Measurements from ENCODE around the gene ANKRD44. TPM values are rescaled to one million over a fixed set of nuclear protein-coding genes. Genes with fewer than 3 reads are reported as not detected.

The ANKRD44 gene
- polyA plus RNA-seq, 2 of the 4 experiments (the other 2 are of a cell fraction): 0.97 to 5.9 TPM

GRCh38 chr2:197358931-197359330 is 48.4 kb upstream of the ANKRD44 start:
- ChIA-PET POLR2A (interaction anchor here (0.6 kb wide), 1 partner anchor 30 kb away, joined by 4 read pairs; no protein-coding TSS in a partner anchor), CTCF (interaction anchor here (0.8 to 1.7 kb wide), 3 partner anchors 20 to 245 kb away, joined by 3 to 5 read pairs (median 4); no protein-coding TSS in a partner anchor)
- ATAC-seq: no peak
- no peak for FAIRE-seq
- Histone ChIP-seq H3K4me3 (no peak overlapping the region), H3K4me2 (no peak overlapping the region), H3K9me3 (peaks cover 5% of the 10 kb centered on the region; the same call in 2 of the 3 replicates), H3K27ac (no peak overlapping the region), H3K4me1 (no peaks in the 10 kb centered on the region)
- DNase-seq (ENCODE audit: low read depth in 1 of 2, low spot score in 1 of 2): no peak
- 14% methylated on average over 2 of the region's 2 CpGs for WGBS (ENCODE audit: missing lambda C conversion rate)
- no peak for TF ChIP-seq POLR2AphosphoS2 (conservative IDR thresholded peaks at IDR 0.05; ENCODE audit: low read length)
- TF ChIP-seq PBX3 (IDR thresholded peaks at IDR 0.05): no peak
- no peak for TF ChIP-seq SREBF2 (IDR thresholded peaks at IDR 0.05)
- TF ChIP-seq ELK1 (IDR thresholded peaks at IDR 0.05; ENCODE audit: low read depth, low read length): no peak
- TF ChIP-seq CBX8 (IDR thresholded peaks at IDR 0.05): no peak
- TF ChIP-seq GATA3 (IDR thresholded peaks at IDR 0.05; ENCODE audit: borderline replicate concordance): no peak
- TF ChIP-seq HOXB5 (CRISPR knock-in tag; IDR thresholded peaks at IDR 0.05): no peak
- TF ChIP-seq TFCP2L1 (CRISPR knock-in tag; IDR thresholded peaks at IDR 0.05): no peak
- TF ChIP-seq SMC3 (IDR thresholded peaks at IDR 0.05): no peak
- no peak for TF ChIP-seq JUNB (IDR thresholded peaks at IDR 0.05)
- no peak for TF ChIP-seq PHF8 (IDR thresholded peaks at IDR 0.05; ENCODE audit: borderline replicate concordance, low read depth)
- no peak for TF ChIP-seq HDAC2 (IDR thresholded peaks at IDR 0.05)
- no peak for TF ChIP-seq RCOR1 (IDR thresholded peaks at IDR 0.05; ENCODE audit: low read depth, low read length)
- TF ChIP-seq RFX5 (IDR thresholded peaks at IDR 0.05): no peak
- TF ChIP-seq TP53 (CRISPR knock-in tag; IDR thresholded peaks at IDR 0.05): no peak
- no peak for TF ChIP-seq ESRRA (IDR thresholded peaks at IDR 0.05; ENCODE audit: borderline replicate concordance, low read length)
- no peak for TF ChIP-seq ZSCAN20 (CRISPR knock-in tag; IDR thresholded peaks at IDR 0.05)

- Histone ChIP-seq H3K9me3 (peaks cover 5% of the 10 kb centered on the region; the same call in 2 of the 3 replicates), H3K4me1 (no peaks in the 10 kb centered on the region), H3K27ac (no peak overlapping the region), H3K4me2 (no peak overlapping the region), H3K4me3 (no peak overlapping the region)
- 53% methylated on average over 1 of the region's 1 CpG for WGBS (ENCODE audit: missing lambda C conversion rate)
- POLR2A ChIA-PET: no interaction called here
- TF ChIP-seq NFE2L2 (conservative IDR thresholded peaks at IDR 0.05; ENCODE audit: low read length): no peak
- TF ChIP-seq ESRRA (IDR thresholded peaks at IDR 0.05; ENCODE audit: borderline replicate concordance, low read length): no peak
- no peak for TF ChIP-seq HMGXB4 (CRISPR knock-in tag; IDR thresholded peaks at IDR 0.05; ENCODE audit: borderline replicate concordance)
- no peak for TF ChIP-seq KDM5A (IDR thresholded peaks at IDR 0.05)
- no peak for TF ChIP-seq JUN (IDR thresholded peaks at IDR 0.05)
- TF ChIP-seq POLR2AphosphoS2 (conservative IDR thresholded peaks at IDR 0.05; ENCODE audit: low read length): no peak
- TF ChIP-seq RNF2 (IDR thresholded peaks at IDR 0.05; ENCODE audit: borderline replicate concordance, low read depth): no peak
- no peak for TF ChIP-seq ZC3H11A (IDR thresholded peaks at IDR 0.05)
- no peak for TF ChIP-seq TP53 (CRISPR knock-in tag; IDR thresholded peaks at IDR 0.05)
- TF ChIP-seq SMC3 (IDR thresholded peaks at IDR 0.05): no peak
- no peak for TF ChIP-seq NR3C1 (IDR thresholded peaks at IDR 0.05)
- no peak for TF ChIP-seq EHF (CRISPR knock-in tag; IDR thresholded peaks at IDR 0.05)
- TF ChIP-seq EP300 (IDR thresholded peaks at IDR 0.05): no peak
- no peak for TF ChIP-seq ZFP36 (IDR thresholded peaks at IDR 0.05; ENCODE audit: borderline replicate concordance, partially characterized antibody)
- TF ChIP-seq BHLHE40 (IDR thresholded peaks at IDR 0.05; ENCODE audit: low read depth, low read length): no peak
- TF ChIP-seq HOXA7 (CRISPR knock-in tag; IDR thresholded peaks at IDR 0.05): no peak
- TF ChIP-seq PHF8 (IDR thresholded peaks at IDR 0.05; ENCODE audit: borderline replicate concordance, low read depth): no peak
- no peak for TF ChIP-seq ZSCAN20 (CRISPR knock-in tag; IDR thresholded peaks at IDR 0.05)
- no peak for TF ChIP-seq RARB (CRISPR knock-in tag; IDR thresholded peaks at IDR 0.05)
- ATAC-seq: no peak; a peak in 1 of 6 replicates
- no peak for DNase-seq (ENCODE audit: low read depth in 1 of 2, low spot score in 1 of 2)
- CTCF ChIA-PET: interaction anchor here (1.3 to 1.7 kb wide), 3 partner anchors 166 to 244 kb away, joined by 3 to 5 read pairs (median 4); no protein-coding TSS in a partner anchor
- FAIRE-seq: no peak
Measured at GRCh38 chr2:197357986-197358385, 47.4 kb upstream of the ANKRD44 start.

Measured in A549 (cell line).